Stimulated activated naive CD8-positive, alpha-beta T cell treated with anti-CD3 and anti-CD28 coated beads, Interleukin-15, amount 100 ng/mL, for 72 hours (primary cell): ENCODE measurements around the gene KCNC3.
"Not testable (repeated sequence)": the region's sequence is repeated elsewhere in the genome, so short reads cannot be mapped to it uniquely, and the experiment has no call there.

Experiments
- ATAC-seq: fragments of 150-1000 bp; cut with Tn5 transposase; 2 replicates; pipeline ENCODE4 v1.10.0; 2021; ENCODE audit warnings: mild to moderate bottlenecking, moderate library complexity
- DNase-seq, 2 donors: peaks; one replicate each; pipeline ENCODE4 v3.0.0; 2021 to 2022
- H3K27ac Mint-ChIP-seq, 2 donors: one replicate each; pipeline ENCODE4 v1.8.0; 2022; ENCODE audit warnings: mild to moderate bottlenecking in 2 of 2, mixed read lengths in 2 of 2, moderate library complexity in 2 of 2
- H3K27me3 Mint-ChIP-seq: one replicate; pipeline ENCODE4 v1.8.0; 2022; ENCODE audit warnings: mixed read lengths
- H3K4me1 Mint-ChIP-seq: one replicate; pipeline ENCODE4 v1.8.0; 2022; ENCODE audit warnings: mild to moderate bottlenecking, mixed read lengths
- H3K4me3 Mint-ChIP-seq, 2 donors: one replicate each; pipeline ENCODE4 v1.8.0; 2022; ENCODE audit warnings: mild to moderate bottlenecking in 2 of 2, mixed read lengths in 2 of 2, moderate library complexity in 1 of 2
- H3K9me3 Mint-ChIP-seq, 2 donors: one replicate each; pipeline ENCODE4 v1.8.0; 2022; ENCODE audit warnings: mixed read lengths in 2 of 2

Gene KCNC3

GRCh38 chr19:50333737-50334617 is 4.8 kb upstream of the KCNC3 start:
- ATAC-seq: peak; percentile 35
- Mint-ChIP-seq H3K27me3 (peaks cover 62% of the 10 kb centered on the region), H3K9me3 (peaks cover 11 to 14% of the 10 kb centered on the region in 2 donors), H3K4me1 (peaks cover 65% of the 10 kb centered on the region), H3K27ac (peak overlapping the region; percentile 81 to 97), H3K4me3 (peak overlapping the region; percentile 74 to 76)
- peak in 1 of 2 donors; percentile 89 for DNase-seq

- Mint-ChIP-seq H3K4me1 (peaks cover 65% of the 10 kb centered on the region), H3K27me3 (peaks cover 62% of the 10 kb centered on the region), H3K27ac (peak overlapping the region; percentile 81 to 97), H3K4me3 (peak overlapping the region; percentile 74 to 76), H3K9me3 (peaks cover 11 to 14% of the 10 kb centered on the region in 2 donors)
- DNase-seq (peak; percentile 95 to 97), ATAC-seq (peak; percentile 77)
These were observed 4.1 kb upstream of the KCNC3 start for GRCh38 chr19:50333235-50333736.

GRCh38 chr19:50332244-50333038 is 3.3 kb upstream of the KCNC3 start:
- Mint-ChIP-seq H3K27ac (peak overlapping the region in 1 of 2 donors; percentile 97), H3K9me3 (peaks cover 11 to 14% of the 10 kb centered on the region in 2 donors), H3K4me3 (peak overlapping the region; percentile 74 to 76), H3K27me3 (peaks cover 67% of the 10 kb centered on the region), H3K4me1 (peaks cover 70% of the 10 kb centered on the region)
- ATAC-seq: no peak
- DNase-seq: no peak

GRCh38 chr19:50331994-50332243 is 2.7 kb upstream of the KCNC3 start:
- peak overlapping the region; percentile 74 to 76 for H3K4me3 Mint-ChIP-seq

GRCh38 chr19:50331221-50331993 is 2.2 kb upstream of the KCNC3 start:
- Mint-ChIP-seq H3K27ac (peak overlapping the region in 1 of 2 donors; percentile 42), H3K4me1 (peaks cover 81% of the 10 kb centered on the region), H3K9me3 (peaks cover 11 to 14% of the 10 kb centered on the region in 2 donors), H3K4me3 (peak overlapping the region; percentile 74 to 76), H3K27me3 (peaks cover 70% of the 10 kb centered on the region)
- ATAC-seq: no peak
- peak; percentile 34 to 38 for DNase-seq

More at GRCh38 chr19:50331994-50332243, 2.7 kb upstream of the KCNC3 start:
- H3K9me3 Mint-ChIP-seq: peaks cover 11 to 14% of the 10 kb centered on the region in 2 donors
- ATAC-seq (no peak), DNase-seq (no peak)
- no peak overlapping the region for H3K27ac Mint-ChIP-seq
- H3K27me3 Mint-ChIP-seq: peaks cover 67% of the 10 kb centered on the region
- peaks cover 75% of the 10 kb centered on the region for H3K4me1 Mint-ChIP-seq

GRCh38 chr19:50330365-50331078 is 1.3 kb upstream of the KCNC3 start:
- ATAC-seq: peak; percentile 65
- peaks cover 75% of the 10 kb centered on the region for H3K27me3 Mint-ChIP-seq
- H3K4me3 Mint-ChIP-seq: peak overlapping the region; percentile 76 to 84
- H3K9me3 Mint-ChIP-seq: peaks cover 10 to 14% of the 10 kb centered on the region in 2 donors
- peaks cover 85% of the 10 kb centered on the region for H3K4me1 Mint-ChIP-seq
- peak; percentile 89 to 90 for DNase-seq
- peak overlapping the region in 1 of 2 donors; percentile 55 for H3K27ac Mint-ChIP-seq

- ATAC-seq, DNase-seq: not testable (repeated sequence)
- Mint-ChIP-seq H3K4me1 (peaks cover 83% of the 10 kb centered on the region), H3K9me3 (peaks cover 4 to 12% of the 10 kb centered on the region in 2 donors), H3K27me3 (peaks cover 73% of the 10 kb centered on the region), H3K27ac (peak overlapping the region; percentile 2 to 36), H3K4me3 (peak overlapping the region; percentile 76 to 84)
These were observed 733 bp upstream of the KCNC3 start for GRCh38 chr19:50329926-50330294.

- peaks cover 74% of the 10 kb centered on the region for H3K4me1 Mint-ChIP-seq
- no peak for DNase-seq
- peaks cover 0 to 8% of the 10 kb centered on the region in 2 donors for H3K9me3 Mint-ChIP-seq
- H3K27ac Mint-ChIP-seq: no peak overlapping the region
- H3K27me3 Mint-ChIP-seq: peaks cover 75% of the 10 kb centered on the region
- ATAC-seq: peak; percentile 34
- peak overlapping the region in 1 of 2 donors; percentile 76 for H3K4me3 Mint-ChIP-seq
These were observed 368 bp downstream of the KCNC3 start for GRCh38 chr19:50328873-50329145.

- H3K4me1 Mint-ChIP-seq: peaks cover 71% of the 10 kb centered on the region
- no peak overlapping the region for H3K27ac Mint-ChIP-seq
- H3K9me3 Mint-ChIP-seq: peaks cover 0 to 8% of the 10 kb centered on the region in 2 donors
- peak overlapping the region in 1 of 2 donors; percentile 53 for H3K4me3 Mint-ChIP-seq
- ATAC-seq (no peak), DNase-seq (peak; percentile 38 to 47)
- peaks cover 75% of the 10 kb centered on the region for H3K27me3 Mint-ChIP-seq
These were observed 829 bp downstream of the KCNC3 start for GRCh38 chr19:50328224-50328872.

GRCh38 chr19:50327461-50328223 is 1.5 kb downstream of the KCNC3 start:
- peak overlapping the region in 1 of 2 donors; percentile 51 for H3K27ac Mint-ChIP-seq
- peak overlapping the region; percentile 54 to 78 for H3K4me3 Mint-ChIP-seq
- H3K9me3 Mint-ChIP-seq: peaks cover 0 to 8% of the 10 kb centered on the region in 2 donors
- peaks cover 71% of the 10 kb centered on the region for H3K27me3 Mint-ChIP-seq
- DNase-seq (no peak), ATAC-seq (no peak)
- H3K4me1 Mint-ChIP-seq: peaks cover 65% of the 10 kb centered on the region

GRCh38 chr19:50327013-50327412 is 2.2 kb downstream of the KCNC3 start:
- Mint-ChIP-seq H3K27me3 (peaks cover 71% of the 10 kb centered on the region), H3K4me3 (peak overlapping the region; percentile 54 to 78), H3K9me3 (peaks cover 0 to 8% of the 10 kb centered on the region in 2 donors), H3K27ac (no peak overlapping the region), H3K4me1 (peaks cover 58% of the 10 kb centered on the region)
- DNase-seq: no peak
- ATAC-seq: no peak

- H3K4me1 Mint-ChIP-seq: peaks cover 50% of the 10 kb centered on the region
- H3K27me3 Mint-ChIP-seq: peaks cover 69% of the 10 kb centered on the region
These were observed 3.0 kb downstream of the KCNC3 start for GRCh38 chr19:50326101-50326664.

GRCh38 chr19:50325310-50326100 is 3.7 kb downstream of the KCNC3 start:
- ATAC-seq: peak; percentile 44

More at GRCh38 chr19:50326101-50326664, 3.0 kb downstream of the KCNC3 start:
- ATAC-seq (no peak), DNase-seq (no peak)
- no peak overlapping the region for H3K27ac Mint-ChIP-seq
- peak overlapping the region; percentile 70 to 78 for H3K4me3 Mint-ChIP-seq
- peaks cover 0 to 8% of the 10 kb centered on the region in 2 donors for H3K9me3 Mint-ChIP-seq

More at GRCh38 chr19:50325310-50326100, 3.7 kb downstream of the KCNC3 start:
- Mint-ChIP-seq H3K4me3 (peak overlapping the region; percentile 70 to 73), H3K4me1 (peaks cover 45% of the 10 kb centered on the region), H3K27me3 (peaks cover 65% of the 10 kb centered on the region), H3K9me3 (peaks cover 0 to 8% of the 10 kb centered on the region in 2 donors), H3K27ac (peak overlapping the region in 1 of 2 donors; percentile 83)
- peak; percentile 81 to 87 for DNase-seq
